ENCODE measurements around the gene IFNA2.
"Not testable (repeated sequence)": the region's sequence is repeated elsewhere in the genome, so short reads cannot be mapped to it uniquely, and the experiment has no call there.

Gene IFNA2

GRCh38 chr9:21381448-21382339 is 3.5 kb downstream of the IFNA2 start:
- no peak for DNase-seq

DNA sequence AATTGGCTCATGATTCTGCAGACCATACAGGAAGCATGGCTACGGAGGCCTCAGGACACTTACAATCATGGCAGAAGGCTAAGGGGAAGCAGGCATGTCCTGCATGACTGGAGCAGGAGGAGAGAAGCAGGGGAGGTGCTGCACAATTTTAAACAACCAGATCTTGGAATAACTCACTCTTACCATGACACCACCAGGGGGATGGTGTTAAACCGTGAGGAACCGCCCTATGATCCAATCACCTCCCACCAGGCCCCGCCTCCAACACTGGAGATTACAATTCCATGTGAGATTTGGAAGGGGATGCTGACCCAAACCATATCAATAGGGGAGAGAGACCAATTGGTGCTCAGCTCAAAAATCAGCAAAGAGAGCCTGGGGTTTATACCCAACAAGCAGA is 13.7 kb downstream of the IFNA2 start:
- not testable (repeated sequence) for DNase-seq

DNA sequence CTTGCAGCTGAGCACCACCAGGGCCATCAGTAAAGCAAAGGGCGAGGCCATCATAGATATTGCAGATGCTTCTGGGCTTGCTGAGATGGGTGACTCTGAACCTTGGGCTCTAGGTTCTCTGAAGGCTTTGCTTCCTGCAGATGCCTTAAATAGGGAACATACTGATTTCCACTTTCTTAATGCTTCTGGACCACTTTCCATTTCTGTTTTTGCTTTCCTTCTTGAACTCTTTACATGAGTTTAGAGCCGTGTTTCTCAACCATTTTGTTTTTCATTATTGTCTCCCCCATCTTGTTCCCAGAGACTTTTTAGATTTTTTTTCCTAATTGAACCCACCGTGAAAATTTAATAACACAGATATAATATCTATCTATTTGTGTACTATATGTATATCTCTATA is 17.2 kb downstream of the IFNA2 start, which contains the start of gene IFNA13:
Gene IFNA13 (minus strand): TSS at position 101 of the 400 bp plus-strand sequence. CDS start 47 bp downstream, at position 54.
- DNase-seq, result no peak

- not testable (repeated sequence) for DNase-seq
Observed at GRCh38 chr9:21367169-21367568, 18.0 kb downstream of the IFNA2 start.

GRCh38 chr9:21362287-21362686 is 22.9 kb downstream of the IFNA2 start:
- no peak for DNase-seq

- DNase-seq, result no peak
Observed at GRCh38 chr9:21357479-21358460, 27.4 kb downstream of the IFNA2 start.

DNA sequence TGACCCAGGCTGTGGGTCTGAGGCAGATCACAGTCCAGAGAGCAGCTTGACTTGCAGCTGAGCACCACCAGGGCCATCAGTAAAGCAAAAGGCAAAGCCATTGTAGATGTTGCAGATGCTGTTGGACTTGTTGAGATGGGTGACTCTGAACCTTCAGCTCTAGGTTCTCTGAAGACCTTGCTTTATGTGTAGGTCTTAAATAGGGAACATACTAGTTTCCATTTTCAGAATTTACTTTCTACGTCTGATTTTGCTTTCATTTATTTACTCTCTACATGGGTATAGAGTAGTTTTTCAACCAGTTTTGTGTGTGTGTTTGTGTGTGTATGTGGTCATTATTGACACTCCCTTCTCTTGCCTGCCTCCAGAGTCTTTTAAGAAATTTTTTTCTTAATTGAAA is 34.4 kb downstream of the IFNA2 start, which contains the start of gene IFNA6:
Gene IFNA6 (minus strand): TSS at position 101 of the 400 bp plus-strand sequence. CDS start 0 bp downstream, at position 101.
- no peak for DNase-seq

- DNase-seq, result no peak
Observed at GRCh38 chr9:21348430-21348970, 36.7 kb downstream of the IFNA2 start.

GRCh38 chr9:21340735-21341134 is 44.5 kb downstream of the IFNA2 start:
- no peak for DNase-seq

GRCh38 chr9:21336457-21336856 is 48.7 kb downstream of the IFNA2 start:
- DNase-seq, result no peak

GRCh38 chr9:21334701-21335632 is 50.2 kb downstream of the IFNA2 start, which contains the start of gene KLHL9:
TSS of gene KLHL9 (minus strand) at chr9:21335404. CDS start at chr9:21334859, 545 bp downstream.
- DNase-seq, result peak; percentile 78
